Brain microvascular endothelial cell (primary cell): ENCODE data around the gene HDAC9.
"Not testable (repeated sequence)": the region's sequence is repeated elsewhere in the genome, so short reads cannot be mapped to it uniquely, and the experiment has no call there.

ENCODE experiments used
- DNase-seq: peaks from one replicate; pipeline ENCODE4 v3.0.0-alpha.2; 2020
- H3K27ac ChIP-seq: fragments of 250-450 bp; sonication (Bioruptor Pico); 2 replicates; pipeline ENCODE4 v1.5.1; 2020; ENCODE audit warnings: mild to moderate bottlenecking, moderate library complexity
- H3K27me3 ChIP-seq: fragments of 250-450 bp; sonication (Bioruptor Pico); replicated peaks from 2 replicates; pipeline ENCODE4 v1.5.1; 2020; ENCODE audit warnings: mild to moderate bottlenecking
- H3K36me3 ChIP-seq: fragments of 250-450 bp; sonication (Bioruptor Pico); replicated peaks from 2 replicates; pipeline ENCODE4 v1.5.1; 2020; ENCODE audit warnings: mild to moderate bottlenecking
- H3K4me3 ChIP-seq: 2 replicates; pipeline ENCODE4 v1.5.1; 2011; ENCODE audit warnings: low read depth, mild to moderate bottlenecking, control low read depth, low read length, moderate library complexity
- in situ Hi-C: cut with HindIII; loops from 2 replicates; pipeline ENCODE4 v1.10.0; 2017; ENCODE audit warnings: low sequenced_read_pairs, low pct_ligation_motif_present
- TF ChIP-seq, protein P1 (sequence below): IDR thresholded peaks from 2 replicates; pipeline ENCODE4 v1.5.1; 2011; ENCODE audit warnings: low read depth, mild to moderate bottlenecking, moderate library complexity, low read length, control low read depth, inconsistent platforms; ENCODE audit errors: missing control alignments

Gene HDAC9

DNA sequence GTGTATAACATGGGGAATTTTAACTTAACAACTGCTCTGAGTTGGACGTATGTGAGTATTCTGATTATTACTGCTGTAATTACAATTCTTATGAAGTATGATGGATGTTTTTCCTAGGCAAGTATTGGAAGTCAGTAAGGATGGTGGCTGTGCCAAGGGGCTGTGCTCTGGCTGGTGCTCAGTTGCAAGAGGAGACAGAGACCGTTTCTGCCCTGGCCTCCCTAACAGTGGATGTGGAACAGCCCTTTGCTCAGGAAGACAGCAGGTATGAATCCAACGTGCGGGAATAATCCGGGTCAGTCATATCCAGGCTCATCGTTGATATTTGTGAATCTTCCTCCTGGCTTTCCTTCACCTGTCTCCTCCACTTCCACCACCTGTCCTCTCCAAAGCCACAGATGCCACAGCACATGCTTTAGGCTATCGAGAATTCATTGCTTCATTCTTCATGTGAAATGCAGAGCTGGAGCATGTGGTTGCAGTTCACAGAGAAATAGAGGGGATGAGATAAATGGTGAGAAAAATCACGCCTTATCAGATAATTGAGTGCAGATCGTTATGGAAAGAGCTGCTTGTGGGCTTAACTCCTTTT is 480.2 kb downstream of the HDAC9 start:
- DNase-seq = no peak
- Histone ChIP-seq H3K4me3 (no peak overlapping the region), H3K27ac (no peak overlapping the region), H3K27me3 (no peaks in the 10 kb centered on the region), H3K36me3 (no peaks in the 10 kb centered on the region)
- TF ChIP-seq, protein P1, sequence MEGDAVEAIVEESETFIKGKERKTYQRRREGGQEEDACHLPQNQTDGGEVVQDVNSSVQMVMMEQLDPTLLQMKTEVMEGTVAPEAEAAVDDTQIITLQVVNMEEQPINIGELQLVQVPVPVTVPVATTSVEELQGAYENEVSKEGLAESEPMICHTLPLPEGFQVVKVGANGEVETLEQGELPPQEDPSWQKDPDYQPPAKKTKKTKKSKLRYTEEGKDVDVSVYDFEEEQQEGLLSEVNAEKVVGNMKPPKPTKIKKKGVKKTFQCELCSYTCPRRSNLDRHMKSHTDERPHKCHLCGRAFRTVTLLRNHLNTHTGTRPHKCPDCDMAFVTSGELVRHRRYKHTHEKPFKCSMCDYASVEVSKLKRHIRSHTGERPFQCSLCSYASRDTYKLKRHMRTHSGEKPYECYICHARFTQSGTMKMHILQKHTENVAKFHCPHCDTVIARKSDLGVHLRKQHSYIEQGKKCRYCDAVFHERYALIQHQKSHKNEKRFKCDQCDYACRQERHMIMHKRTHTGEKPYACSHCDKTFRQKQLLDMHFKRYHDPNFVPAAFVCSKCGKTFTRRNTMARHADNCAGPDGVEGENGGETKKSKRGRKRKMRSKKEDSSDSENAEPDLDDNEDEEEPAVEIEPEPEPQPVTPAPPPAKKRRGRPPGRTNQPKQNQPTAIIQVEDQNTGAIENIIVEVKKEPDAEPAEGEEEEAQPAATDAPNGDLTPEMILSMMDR = no peak
- in situ Hi-C loops = no loop called here

DNA sequence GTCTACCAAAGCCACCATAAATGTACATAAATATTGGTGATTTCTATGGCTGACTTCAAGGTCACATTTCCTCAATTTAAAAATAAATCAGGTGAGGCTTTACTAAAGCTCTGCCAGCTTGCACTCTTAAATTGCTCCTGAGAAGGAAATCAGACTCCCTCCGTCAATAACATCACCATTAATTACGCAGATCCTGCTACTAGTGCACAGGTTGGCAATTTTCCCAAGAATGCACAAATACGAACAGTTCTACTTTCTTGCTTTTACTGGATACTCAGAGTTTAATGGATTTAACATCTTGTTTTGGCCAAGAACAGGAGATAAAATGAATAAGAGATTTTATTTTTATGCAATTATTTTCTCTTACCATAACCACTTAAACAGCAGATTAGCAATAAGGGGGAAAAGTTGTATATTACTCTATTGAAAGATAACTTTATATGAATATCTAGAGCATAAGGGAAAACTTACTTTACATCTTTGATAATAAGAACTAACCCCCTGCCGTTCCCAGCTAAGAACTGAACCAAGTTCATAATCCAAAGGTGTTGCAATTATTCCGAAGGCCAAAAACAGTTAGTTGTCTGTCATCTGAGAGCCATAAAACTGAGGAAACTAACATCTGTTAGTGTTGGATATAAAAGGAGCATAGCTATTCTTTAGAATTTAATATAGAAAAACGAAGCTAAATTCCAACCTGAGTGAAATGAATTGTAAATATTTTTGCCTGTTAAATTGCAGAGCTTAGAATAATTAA is 481.3 kb downstream of the HDAC9 start:
- no peak overlapping the region for H3K27ac ChIP-seq
- in situ Hi-C loops = no loop called here
- H3K36me3 ChIP-seq = no peaks in the 10 kb centered on the region
- TF ChIP-seq, protein P1 = no peak
- no peaks in the 10 kb centered on the region for H3K27me3 ChIP-seq
- H3K4me3 ChIP-seq = no peak overlapping the region
- DNase-seq = no peak

DNA sequence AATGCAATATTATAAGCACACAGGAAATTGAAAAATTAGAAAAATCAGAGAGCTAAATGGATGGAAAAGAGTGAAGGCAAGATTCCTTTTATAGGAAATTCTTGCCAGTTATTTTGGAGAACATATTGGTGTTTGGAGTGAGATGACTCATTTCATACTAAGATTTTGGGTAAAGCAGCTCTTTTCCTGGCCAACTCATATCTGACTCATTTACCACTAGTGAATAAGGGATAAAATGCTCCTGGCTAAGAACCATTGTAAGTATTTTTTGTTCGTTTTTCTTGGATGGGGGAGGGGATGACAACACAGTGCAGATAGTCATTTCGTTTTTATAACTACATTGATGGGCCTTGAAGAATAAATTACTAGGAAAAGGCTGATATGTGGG is 482.6 kb downstream of the HDAC9 start:
- DNase-seq = peak; percentile 80
- no peak overlapping the region for H3K4me3 ChIP-seq
- peak overlapping the region; percentile 66 for H3K27ac ChIP-seq
- TF ChIP-seq, protein P1 = no peak
- in situ Hi-C loops = no loop called here
- no peaks in the 10 kb centered on the region for H3K36me3 ChIP-seq
- no peaks in the 10 kb centered on the region for H3K27me3 ChIP-seq

DNA sequence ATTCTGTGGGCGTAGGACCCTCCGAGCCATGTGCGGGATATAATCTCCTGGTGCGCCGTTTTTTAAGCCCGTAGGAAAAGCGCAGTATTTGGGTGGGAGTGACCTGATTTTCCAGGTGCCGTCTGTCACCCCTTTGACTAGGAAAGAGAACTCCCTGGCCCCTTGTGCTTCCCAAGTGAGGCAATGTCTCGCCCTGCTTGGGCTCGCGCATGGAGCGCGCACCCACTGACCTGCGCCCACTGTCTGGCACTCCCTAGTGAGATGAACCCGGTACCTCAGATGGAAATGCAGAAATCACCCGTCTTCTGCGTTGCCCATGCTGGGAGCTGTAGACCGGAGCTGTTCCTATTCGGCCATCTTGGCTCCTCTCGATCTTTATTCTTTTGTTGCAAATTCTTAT is 495.2 kb downstream of the HDAC9 start:
- H3K4me3 ChIP-seq, H3K36me3 ChIP-seq, H3K27me3 ChIP-seq, H3K27ac ChIP-seq, DNase-seq, in situ Hi-C loops: not testable (repeated sequence)

DNA sequence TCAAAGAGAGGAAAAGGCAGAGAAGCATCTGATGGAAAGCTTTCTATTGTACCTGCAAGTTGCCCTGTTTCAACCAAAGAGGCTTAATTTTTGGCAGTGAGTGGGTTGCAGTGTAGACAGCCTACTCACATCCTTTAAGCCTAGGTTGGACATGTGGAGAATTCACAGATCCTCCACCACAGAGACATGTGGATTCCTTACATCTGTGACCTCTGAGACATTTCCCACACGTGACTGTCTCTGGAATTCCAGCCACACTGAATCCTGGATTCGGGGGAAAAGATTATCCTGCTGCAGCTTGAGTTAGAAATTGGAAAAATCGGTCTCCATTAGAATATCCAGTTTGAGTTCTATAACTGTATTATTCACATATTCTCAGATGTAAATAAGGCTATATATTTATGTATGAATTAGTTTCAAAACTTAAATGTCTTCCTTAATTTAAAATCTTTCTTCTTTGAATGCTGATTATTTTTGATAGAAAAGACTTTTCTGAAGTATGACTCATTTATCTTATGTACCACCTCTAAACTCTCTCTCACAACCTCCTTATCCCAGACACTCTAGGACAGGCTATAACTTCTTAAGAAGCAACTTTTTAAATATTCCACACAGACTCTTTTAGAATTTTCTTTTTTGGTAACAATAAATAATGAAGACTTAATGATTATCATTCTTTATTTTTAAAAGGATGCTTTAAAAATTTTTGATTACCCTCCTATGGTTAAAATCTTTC is 498.6 kb downstream of the HDAC9 start:
- Histone ChIP-seq H3K4me3 (no peak overlapping the region), H3K36me3 (no peaks in the 10 kb centered on the region), H3K27ac (no peak overlapping the region), H3K27me3 (no peaks in the 10 kb centered on the region)
- TF ChIP-seq, protein P1 = no peak
- peak; percentile 34 for DNase-seq
- in situ Hi-C loops = no loop called here

DNA sequence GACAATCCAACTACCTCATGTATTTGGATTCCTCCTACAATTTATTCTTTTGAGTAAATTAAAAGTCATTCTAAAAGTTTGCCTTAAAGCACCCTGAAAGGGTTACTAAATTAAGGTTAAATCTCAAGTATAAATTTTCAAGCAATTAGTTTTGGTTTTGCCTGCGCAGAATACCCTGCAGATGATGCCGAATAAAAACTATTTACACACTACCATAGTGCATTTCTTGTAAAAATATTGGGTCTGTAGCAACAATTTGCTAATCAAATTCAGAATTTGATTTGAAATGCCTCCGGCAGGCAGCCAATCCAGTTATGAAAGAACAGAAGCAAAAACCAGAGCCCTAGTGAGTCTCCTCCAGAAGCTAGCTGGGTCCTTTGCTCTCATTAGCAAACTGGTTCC is 499.7 kb downstream of the HDAC9 start:
- in situ Hi-C loops = no loop called here
- DNase-seq = no peak
- H3K4me3 ChIP-seq = no peak overlapping the region
- TF ChIP-seq, protein P1 = no peak
- no peaks in the 10 kb centered on the region for H3K36me3 ChIP-seq
- no peaks in the 10 kb centered on the region for H3K27me3 ChIP-seq
- no peak overlapping the region for H3K27ac ChIP-seq
